Epidermal melanocyte (primary cell): Measurements from ENCODE around the gene GALM.

ENCODE experiments used
- DNase-seq: peaks from one replicate; pipeline ENCODE4 v3.0.0; 2011; ENCODE audit warnings: low spot score; ENCODE audit not compliant: insufficient read length

Gene GALM

GRCh38 chr2:38649176-38649728 lies 16.7 kb upstream of the GALM start:
- DNase-seq, result no peak

- no peak for DNase-seq
These were observed 15.9 kb upstream of the GALM start for GRCh38 chr2:38650012-38650411.

- no peak for DNase-seq
These were observed 15.2 kb upstream of the GALM start for GRCh38 chr2:38650717-38651116.

GRCh38 chr2:38652431-38653273 lies 13.3 kb upstream of the GALM start:
- DNase-seq, result no peak

GRCh38 chr2:38653380-38653714 lies 12.6 kb upstream of the GALM start:
- DNase-seq, result no peak

GRCh38 chr2:38653715-38654527 lies 12.0 kb upstream of the GALM start:
- no peak for DNase-seq

- DNase-seq, result no peak
These were observed 11.2 kb upstream of the GALM start for GRCh38 chr2:38654528-38655381.

- no peak for DNase-seq
These were observed 10.5 kb upstream of the GALM start for GRCh38 chr2:38655441-38655840.

GRCh38 chr2:38656866-38657480 lies 8.9 kb upstream of the GALM start:
- DNase-seq, result no peak

GRCh38 chr2:38658613-38659012 lies 7.3 kb upstream of the GALM start:
- DNase-seq, result no peak

- DNase-seq, result no peak
These were observed 6.8 kb upstream of the GALM start for GRCh38 chr2:38659115-38659514.

GRCh38 chr2:38660282-38660681 lies 5.6 kb upstream of the GALM start:
- no peak for DNase-seq

- DNase-seq, result no peak
These were observed 4.6 kb upstream of the GALM start for GRCh38 chr2:38661306-38661705.

- DNase-seq, result no peak
These were observed 619 bp downstream of the GALM start for GRCh38 chr2:38666556-38666910.

- no peak for DNase-seq
These were observed 2.2 kb downstream of the GALM start for GRCh38 chr2:38668092-38668491.

GRCh38 chr2:38668779-38669479 lies 3.0 kb downstream of the GALM start:
- DNase-seq, result no peak

- DNase-seq, result no peak
These were observed 5.4 kb downstream of the GALM start for GRCh38 chr2:38671303-38671702.

- DNase-seq, result no peak
These were observed 6.0 kb downstream of the GALM start for GRCh38 chr2:38671946-38672345.

GRCh38 chr2:38672445-38673391 lies 6.8 kb downstream of the GALM start:
- DNase-seq, result no peak
